Measurements from ENCODE around the gene DSTN.

The DSTN gene

GRCh38 chr20:17555106-17555505 lies 14.8 kb upstream of the DSTN start:
- no peak for DNase-seq

GRCh38 chr20:17556837-17557674 lies 12.8 kb upstream of the DSTN start:
- no peak for DNase-seq

- DNase-seq, result no peak
Measured at GRCh38 chr20:17557675-17558006, 12.2 kb upstream of the DSTN start.

- no peak for DNase-seq
Measured at GRCh38 chr20:17558154-17558940, 11.5 kb upstream of the DSTN start.

- DNase-seq, result no peak
Measured at GRCh38 chr20:17558941-17559304, 11.0 kb upstream of the DSTN start.

GRCh38 chr20:17559338-17559737 lies 10.5 kb upstream of the DSTN start:
- DNase-seq, result no peak

- no peak for DNase-seq
Measured at GRCh38 chr20:17560344-17561074, 9.4 kb upstream of the DSTN start.

- no peak for DNase-seq
Measured at GRCh38 chr20:17562804-17563305, 7.0 kb upstream of the DSTN start.

- no peak for DNase-seq
Measured at GRCh38 chr20:17565169-17565845, 4.6 kb upstream of the DSTN start.

- DNase-seq, result no peak
Measured at GRCh38 chr20:17566345-17566744, 3.5 kb upstream of the DSTN start.

- DNase-seq, result no peak
Measured at GRCh38 chr20:17568045-17568788, 1.7 kb upstream of the DSTN start.

GRCh38 chr20:17568972-17569521 lies 828 bp upstream of the DSTN start:
- no peak for DNase-seq

- no peak for DNase-seq
Measured at GRCh38 chr20:17570347-17571152, 675 bp downstream of the DSTN start.

GRCh38 chr20:17571153-17571527 lies 1.3 kb downstream of the DSTN start:
- DNase-seq, result no peak

GRCh38 chr20:17572034-17572638 lies 2.3 kb downstream of the DSTN start:
- no peak for DNase-seq

- DNase-seq, result no peak
Measured at GRCh38 chr20:17573463-17573862, 3.6 kb downstream of the DSTN start.

- no peak for DNase-seq
Measured at GRCh38 chr20:17576215-17576614, 6.3 kb downstream of the DSTN start.

- no peak for DNase-seq
Measured at GRCh38 chr20:17579369-17580039, 9.6 kb downstream of the DSTN start.

GRCh38 chr20:17580895-17581294 lies 11.0 kb downstream of the DSTN start:
- DNase-seq, result no peak

- no peak for DNase-seq
Measured at GRCh38 chr20:17583126-17583525, 13.3 kb downstream of the DSTN start.

All from NCI-H1436 treated with DMSO at 0.1 percent for 48 hours (cell line).